ENCODE results near the gene IL34. TPM values are rescaled to one million over a fixed set of nuclear protein-coding genes. Genes with fewer than 3 reads are reported as not detected.
"Not testable (repeated sequence)": the region's sequence is repeated elsewhere in the genome, so short reads cannot be mapped to it uniquely, and the experiment has no call there.

Gene IL34
- total RNA-seq, 3 donors from 2014 or later, result 0.64 to 37.9 (median 7.5) TPM

GRCh38 chr16:70630960-70631745 is 15.2 kb upstream of the IL34 start:
- no peak for TF ChIP-seq CTCF (IDR thresholded peaks at IDR 0.05)
- TF ChIP-seq POLR2A (IDR thresholded peaks at IDR 0.05), result no peak
- no peak for TF ChIP-seq POLR2AphosphoS5 (IDR thresholded peaks at IDR 0.05)
- H3K9me3 ChIP-seq, result no peaks in the 10 kb centered on the region
- H3K4me1 ChIP-seq, result no peaks in the 10 kb centered on the region
- H3K4me3 ChIP-seq, result no peak overlapping the region
- no peaks in the 10 kb centered on the region for H3K27me3 ChIP-seq
- DNase-seq (ENCODE audit: low spot score in 2 of 2), result no peak
- no peaks in the 10 kb centered on the region for H3K36me3 ChIP-seq
- no peak overlapping the region for H3K27ac ChIP-seq
- intact Hi-C loops (cut with DNase I; ENCODE audit: low total_unique reads), result no loop called here

- H3K4me1 ChIP-seq, result no peaks in the 10 kb centered on the region
- no peaks in the 10 kb centered on the region for H3K27me3 ChIP-seq
- DNase-seq (ENCODE audit: low spot score in 2 of 2), result no peak
- intact Hi-C loops (cut with DNase I; ENCODE audit: low total_unique reads), result no loop called here
- no peaks in the 10 kb centered on the region for H3K9me3 ChIP-seq
- no peak overlapping the region for H3K4me3 ChIP-seq
- no peaks in the 10 kb centered on the region for H3K36me3 ChIP-seq
- no peak overlapping the region for H3K27ac ChIP-seq
- TF ChIP-seq CTCF (IDR thresholded peaks at IDR 0.05) (no peak), POLR2AphosphoS5 (IDR thresholded peaks at IDR 0.05) (no peak), POLR2A (IDR thresholded peaks at IDR 0.05) (no peak)
These were observed 14.1 kb upstream of the IL34 start for GRCh38 chr16:70632273-70632672.

- intact Hi-C loops (cut with DNase I; ENCODE audit: low total_unique reads); DNase-seq (ENCODE audit: low spot score in 2 of 2); H3K4me1 ChIP-seq; H3K27me3 ChIP-seq; H3K36me3 ChIP-seq; H3K9me3 ChIP-seq; H3K4me3 ChIP-seq; H3K27ac ChIP-seq: not testable (repeated sequence)
These were observed 12.7 kb upstream of the IL34 start for GRCh38 chr16:70633617-70634016.

- intact Hi-C loops (cut with DNase I; ENCODE audit: low total_unique reads), result no loop called here
- DNase-seq (ENCODE audit: low spot score in 2 of 2), result no peak
- Histone ChIP-seq H3K9me3 (no peaks in the 10 kb centered on the region), H3K27ac (no peak overlapping the region), H3K36me3 (no peaks in the 10 kb centered on the region), H3K4me3 (no peak overlapping the region), H3K4me1 (no peaks in the 10 kb centered on the region), H3K27me3 (no peaks in the 10 kb centered on the region)
- TF ChIP-seq CTCF (IDR thresholded peaks at IDR 0.05) (no peak), POLR2AphosphoS5 (IDR thresholded peaks at IDR 0.05) (no peak), POLR2A (IDR thresholded peaks at IDR 0.05) (no peak)
These were observed 11.5 kb upstream of the IL34 start for GRCh38 chr16:70634861-70635260.

DNA sequence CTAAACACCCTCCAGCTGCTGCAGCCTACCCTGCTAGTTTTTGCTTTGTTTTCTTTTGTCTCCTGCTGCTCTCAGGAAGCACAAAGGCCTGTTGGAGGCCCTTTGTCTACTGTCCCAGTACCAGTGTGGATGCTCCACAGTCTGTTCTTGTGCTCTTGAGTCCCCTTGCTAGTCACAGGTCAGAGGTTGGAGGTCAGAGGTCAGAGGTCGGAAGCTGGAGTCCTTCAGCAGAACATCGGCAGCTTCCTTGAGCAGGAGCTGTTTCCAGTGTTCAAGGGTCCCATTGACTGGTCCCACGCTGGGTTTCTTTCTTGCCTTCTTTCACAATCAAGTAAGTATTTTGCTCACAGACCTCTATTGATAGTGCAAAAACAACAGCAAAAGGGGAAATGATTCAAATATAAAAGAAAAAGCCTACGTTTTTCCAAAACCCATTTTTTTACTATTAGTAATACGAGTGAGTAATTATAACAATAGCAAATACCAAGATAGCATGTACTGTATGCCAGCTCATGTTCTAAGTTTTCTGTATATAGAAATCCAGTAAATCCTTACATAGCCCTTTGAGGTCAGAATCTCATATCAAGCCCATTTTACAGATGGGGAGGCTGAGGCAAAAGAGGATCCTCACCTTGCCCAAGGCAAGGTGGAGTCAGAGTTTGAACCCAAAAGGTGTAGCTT is 10.9 kb upstream of the IL34 start:
- intact Hi-C loops (cut with DNase I; ENCODE audit: low total_unique reads), result no loop called here
- no peaks in the 10 kb centered on the region for H3K27me3 ChIP-seq
- H3K4me3 ChIP-seq, result no peak overlapping the region
- H3K4me1 ChIP-seq, result no peaks in the 10 kb centered on the region
- DNase-seq (ENCODE audit: low spot score in 2 of 2), result no peak
- no peaks in the 10 kb centered on the region for H3K36me3 ChIP-seq
- H3K9me3 ChIP-seq, result no peaks in the 10 kb centered on the region
- no peak overlapping the region for H3K27ac ChIP-seq
- TF ChIP-seq POLR2AphosphoS5 (IDR thresholded peaks at IDR 0.05) (no peak), POLR2A (IDR thresholded peaks at IDR 0.05) (no peak), CTCF (IDR thresholded peaks at IDR 0.05) (no peak)
